HepG2 (cell line): ENCODE measurements around the gene GPRIN2. TPM values are rescaled to one million over a fixed set of nuclear protein-coding genes. Genes with fewer than 3 reads are reported as not detected.
A peak's percentile ranks its signal among the peaks of the same experiment; 100 is the strongest.
"Not testable (repeated sequence)": the region's sequence is repeated elsewhere in the genome, so short reads cannot be mapped to it uniquely, and the experiment has no call there.

Source experiments
- ATAC-seq: fragments of 200-7000 bp; cut with Tn5 transposase; 3 replicates; pipeline ENCODE4 v1.9.1; 2020; ENCODE audit warnings: mild to moderate bottlenecking, moderate library complexity
- BruUV-seq: library from RNA; stranded (reverse); fragments of 400-500 nt; replicated peaks from 2 replicates; lab custom pipeline; 2021; lab: Mats Ljungman, UMichigan
- CTCF ChIA-PET: fragments of 300-600 bp; formaldehyde crosslinking; extraction: SDS; loops from one replicate; lab custom pipeline; 2021; ENCODE audit warnings: low total read pairs, inconsistent platforms, low intra/inter-chr PET ratio; lab: Yijun Ruan, JAX
- POLR2A ChIA-PET: fragments of 350-600 bp; sonication (Branson Sonifier 250); formaldehyde crosslinking; loops from one replicate; lab custom pipeline; 2020; ENCODE audit warnings: antibody characterized with exemption, inconsistent platforms; lab: Yijun Ruan, JAX
- DNase-seq: peaks from one replicate; pipeline ENCODE4 v3.0.0-alpha.2; 2015; ENCODE audit warnings: low spot score
- FAIRE-seq: peaks from 3 replicates; lab custom pipeline; 2011; peaks lifted over from hg19 to GRCh38; lab: Jason Lieb, UNC
- H2AFZ ChIP-seq: one replicate; pipeline ENCODE4 v1.6.1; 2011; ENCODE audit warnings: low read length, inconsistent platforms
- H3K27ac ChIP-seq: fragments of 300-600 bp; 3 replicates; pipeline ENCODE4 v1.8.0; 2011; ENCODE audit warnings: mixed run types, mild to moderate bottlenecking, mixed read lengths, low read length, inconsistent platforms; ENCODE audit not compliant: insufficient read depth; ENCODE audit errors: extremely low read length
- H3K27me3 ChIP-seq, 2 experiments: fragments of 200-600 bp in 1 of 2; 2 replicates in 1 of 2; 3 replicates in 1 of 2; pipeline versions ENCODE4 v1.6.0 to v1.8.0; 2011; ENCODE audit warnings: low read length in 2 of 2, mild to moderate bottlenecking in 2 of 2, moderate library complexity in 2 of 2, inconsistent platforms in 1 of 2; ENCODE audit not compliant: insufficient read depth in 2 of 2, control insufficient read depth in 1 of 2
- H3K36me3 ChIP-seq, 2 experiments: fragments of 200-600 bp in 1 of 2; replicated peaks in 1 of 2; 2 replicates in 1 of 2; 3 replicates in 1 of 2; pipeline versions ENCODE4 v1.5.1 to v1.8.0; 2011; ENCODE audit warnings: low read length in 2 of 2, inconsistent platforms in 1 of 2; ENCODE audit not compliant: insufficient read depth in 2 of 2, control insufficient read depth in 1 of 2
- H3K4me1 ChIP-seq: 2 replicates; pipeline ENCODE4 v1.5.1; 2012; ENCODE audit warnings: low read length, inconsistent platforms; ENCODE audit not compliant: insufficient read depth
- H3K4me2 ChIP-seq: 2 replicates; pipeline ENCODE4 v1.6.0; 2011; ENCODE audit warnings: low read depth, low read length, inconsistent platforms
- H3K4me3 ChIP-seq, 3 experiments: fragments of 200-600 bp in 1 of 3; sonication (generic), shearing (Covaris generic) in 1 of 3; replicated peaks in 1 of 3; 2 replicates each; pipeline ENCODE4 v1.5.1; 2011 to 2016; ENCODE audit warnings: low read length in 3 of 3, inconsistent platforms in 2 of 3, low read depth in 2 of 3, mild to moderate bottlenecking in 2 of 3, control low read depth in 1 of 3, mixed read lengths in 1 of 3; ENCODE audit not compliant: insufficient read depth in 1 of 3
- H3K79me2 ChIP-seq: one replicate; pipeline ENCODE4 v1.6.1; 2011; ENCODE audit warnings: low read length, inconsistent platforms; ENCODE audit not compliant: insufficient read depth
- H3K9ac ChIP-seq: 2 replicates; pipeline ENCODE4 v1.6.0; 2011; ENCODE audit warnings: mild to moderate bottlenecking, low read depth, low read length, inconsistent platforms; ENCODE audit not compliant: insufficient read depth
- H3K9me3 ChIP-seq: 2 replicates; pipeline ENCODE4 v1.5.1; 2012; ENCODE audit warnings: mild to moderate bottlenecking, low read length
- H4K20me1 ChIP-seq: 2 replicates; pipeline ENCODE4 v1.6.0; 2011; ENCODE audit warnings: inconsistent platforms, mild to moderate bottlenecking, low read length, moderate library complexity; ENCODE audit not compliant: insufficient read depth
- HMGXB4 ChIP-seq, 2 experiments: sonication (generic) in 1 of 2; formaldehyde crosslinking in 1 of 2; IDR thresholded peaks; 2 replicates each; pipeline versions ENCODE4 v1.4.0 to v1.6.1; 2018 to 2020; ENCODE audit warnings: missing genetic modification reagents in 2 of 2, borderline replicate concordance in 1 of 2, low read depth in 1 of 2, mild to moderate bottlenecking in 1 of 2, missing biosample characterization in 1 of 2
- MED1 ChIP-seq: sonication (generic); formaldehyde crosslinking; IDR thresholded peaks from 2 replicates; pipeline ENCODE4 v1.4.0; 2020; ENCODE audit warnings: missing genetic modification reagents
- RBFOX2 ChIP-seq: fragments of 200-400 bp; formaldehyde crosslinking; IDR thresholded peaks from 2 replicates; pipeline ENCODE4 v1.6.1; 2017; ENCODE audit warnings: low read depth, mild to moderate bottlenecking, low read length
- SAP130 ChIP-seq: IDR thresholded peaks from 2 replicates; pipeline ENCODE4 v1.6.1; 2016; ENCODE audit warnings: low read depth
- STAG1 ChIP-seq: sonication (generic); formaldehyde crosslinking; IDR thresholded peaks from 2 replicates; pipeline ENCODE4 v1.4.0; 2020; ENCODE audit warnings: missing genetic modification reagents
- ZFY ChIP-seq: sonication (generic); formaldehyde crosslinking; IDR thresholded peaks from 2 replicates; pipeline ENCODE4 v1.4.0; 2020; ENCODE audit warnings: missing genetic modification reagents
- ZNF7 ChIP-seq: IDR thresholded peaks from 2 replicates; pipeline ENCODE4 v1.6.1; 2016; ENCODE audit warnings: missing biosample characterization, missing genetic modification reagents
- WGBS: methylation state at CpG from one replicate; pipeline ENCODE4 v1.1.6; 2017; ENCODE audit warnings: low lambda C conversion rate; 5-methylcytosine and 5-hydroxymethylcytosine counted together
- in situ Hi-C: cut with HindIII; loops from 2 replicates; pipeline ENCODE4 v1.10.0; 2017; ENCODE audit warnings: low pct_unique_long_range_greater_than_20kb; ENCODE audit not compliant: extremely low pct_ligation_motif_present
- intact Hi-C: fragments of 100-400 bp; cut with micrococcal nuclease; formaldehyde crosslinking; loops from one replicate; pipeline ENCODE4 v1.10.0; 2022; ENCODE audit not compliant: unreplicated experiment
- polyA plus RNA-seq, 8 experiments: library from polyadenylated mRNA; depleted of rRNA in 3 of 8; stranded (reverse) in 7 of 8; unstranded in 1 of 8; fragments of >200 nt; fragmentation: Illumina TruSeq in 4 of 8; extraction: Trizol in 4 of 8; gene quantifications; 2 replicates each; pipeline versions ENCODE4 v1.2.1 to v1.2.3, GENCODE V29; 2011 to 2016; ENCODE audit warnings: low read depth in 4 of 8, missing spikeins in 1 of 8, mixed read lengths in 1 of 8; ENCODE audit not compliant: insufficient read depth in 1 of 8
- total RNA-seq, 5 experiments: library from RNA; depleted of rRNA; stranded (reverse); fragments of >200 nt; fragmentation: Illumina TruSeq; extraction: Trizol; gene quantifications; 2 replicates each; pipeline ENCODE4 v1.2.3, GENCODE V29; 2016; ENCODE audit warnings: low read depth in 1 of 5

The GPRIN2 gene
- total and polyA plus RNA-seq, 2 of the 13 experiments (the other 11 are each of a cell fraction or from before 2014, with no cell fraction given): not detected

DNA sequence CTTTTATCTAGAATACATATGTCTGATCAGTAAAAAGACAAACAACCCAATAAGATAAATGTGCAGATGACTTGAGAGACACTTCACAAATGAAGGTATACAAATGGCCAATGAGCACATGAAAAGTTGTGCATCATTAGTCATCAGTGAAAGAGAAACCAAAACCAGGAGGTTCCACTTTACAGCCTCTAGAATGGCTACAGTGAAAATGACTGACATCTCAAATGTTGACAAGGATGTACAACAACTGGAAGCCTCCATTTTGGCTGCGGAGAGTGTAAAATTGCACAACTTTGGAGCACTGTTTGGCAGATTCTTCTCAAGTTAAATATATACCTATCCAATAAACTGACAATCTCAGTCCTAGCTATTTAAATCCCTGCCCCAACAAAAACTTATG, 44.1 kb upstream of the GPRIN2 start:
- intact Hi-C loops, H3K36me3 ChIP-seq, H3K9me3 ChIP-seq, H3K4me1 ChIP-seq, CTCF ChIA-PET, ATAC-seq, H3K9ac ChIP-seq, H4K20me1 ChIP-seq, BruUV-seq, FAIRE-seq, H3K27ac ChIP-seq, H3K4me3 ChIP-seq, DNase-seq, H2AFZ ChIP-seq, H3K79me2 ChIP-seq, POLR2A ChIA-PET: not testable (repeated sequence)
- WGBS: 91% methylated on average over 1 of the region's 1 CpG
- TF ChIP-seq ZNF7 (CRISPR knock-in tag): peak; percentile 80
- TF ChIP-seq, all 625 proteins: peak for 1; not testable (repeated sequence) for 624
- in situ Hi-C loops, H3K27me3 ChIP-seq, H3K4me2 ChIP-seq: not testable (repeated sequence)

- in situ Hi-C loops, H2AFZ ChIP-seq, CTCF ChIA-PET, H4K20me1 ChIP-seq, DNase-seq, H3K27me3 ChIP-seq, H3K36me3 ChIP-seq, POLR2A ChIA-PET, FAIRE-seq, H3K4me1 ChIP-seq, H3K79me2 ChIP-seq, BruUV-seq, H3K9me3 ChIP-seq, intact Hi-C loops, H3K27ac ChIP-seq: not testable (repeated sequence)
- TF ChIP-seq HMGXB4 (CRISPR knock-in tag; IDR thresholded peaks at IDR 0.05; ENCODE audit: borderline replicate concordance in 1 of 2, low read depth in 1 of 2): peak in 1 of 2 experiments; percentile 73; a peak in 2 of 4 replicates
- peak; percentile 27; the same call in 1 of the 2 replicates for TF ChIP-seq SAP130
- peak; percentile 41 for TF ChIP-seq STAG1
- peak; percentile 56 for TF ChIP-seq ZFY
- 0 out of 2 replicates have a peak, but pooled peaks have one; percentile 35 for TF ChIP-seq RBFOX2
- TF ChIP-seq MED1 (CRISPR knock-in tag): peak; percentile 34; the same call in 1 of the 2 replicates
- ATAC-seq: peak; percentile 97
- WGBS: 0% methylated on average over 16 of the region's 44 CpGs
- Histone ChIP-seq H3K9ac (peak overlapping the region; percentile 49), H3K4me3 (peak overlapping the region in 2 of 3 experiments; percentile 40 to 56; a peak in 3 of 6 replicates), H3K4me2 (0 out of 2 replicates have a peak overlapping the region, but pooled peaks have one; percentile 12)
These were observed 41.3 kb upstream of the GPRIN2 start for GRCh38 chr10:46597616-46598246.

DNA sequence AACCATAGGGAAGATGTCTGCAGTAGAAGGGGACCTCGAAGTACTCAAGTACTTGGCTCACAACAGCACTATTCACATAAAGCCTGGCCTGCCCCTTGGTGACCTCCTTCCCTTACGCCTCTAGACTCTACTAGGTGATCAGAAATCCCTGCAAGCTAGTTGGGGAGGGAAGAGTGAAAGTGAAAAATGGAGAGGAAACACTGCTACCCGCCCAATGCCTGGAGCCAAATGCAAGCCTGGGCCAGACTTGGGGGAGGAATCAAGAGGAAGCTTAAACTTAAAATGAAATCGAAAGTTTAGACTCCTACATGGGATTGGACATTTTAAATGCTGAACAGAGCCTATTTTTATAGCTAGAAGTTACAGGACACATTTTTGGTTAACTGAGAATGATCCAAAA, 40.1 kb upstream of the GPRIN2 start:
- FAIRE-seq, H3K27ac ChIP-seq, H3K36me3 ChIP-seq, H3K9me3 ChIP-seq, H2AFZ ChIP-seq, ATAC-seq, intact Hi-C loops, in situ Hi-C loops, DNase-seq, H3K27me3 ChIP-seq, H3K4me1 ChIP-seq, POLR2A ChIA-PET, H3K79me2 ChIP-seq, H4K20me1 ChIP-seq, CTCF ChIA-PET: not testable (repeated sequence)
- Histone ChIP-seq H3K9ac (peak overlapping the region; percentile 29; the same call in 1 of the 2 replicates), H3K4me3 (peak overlapping the region in 1 of 3 experiments; percentile 56; a peak in 3 of 6 replicates), H3K4me2 (peak overlapping the region; percentile 49)
- 34% methylated on average over 2 of the region's 4 CpGs for WGBS
- TSS peak; percentile 39 for BruUV-seq
